GM19397 (cell line): ENCODE measurements around the gene AMPD3.
"Not testable (repeated sequence)": the region's sequence is repeated elsewhere in the genome, so short reads cannot be mapped to it uniquely, and the experiment has no call there.

Experiments
- ATAC-seq: cut with Tn5 transposase; IDR thresholded peaks from one replicate; pipeline ENCODE4 v1.9.1; 2021; ENCODE audit warnings: mild to moderate bottlenecking, moderate library complexity; ENCODE audit not compliant: unreplicated experiment

The AMPD3 gene

DNA sequence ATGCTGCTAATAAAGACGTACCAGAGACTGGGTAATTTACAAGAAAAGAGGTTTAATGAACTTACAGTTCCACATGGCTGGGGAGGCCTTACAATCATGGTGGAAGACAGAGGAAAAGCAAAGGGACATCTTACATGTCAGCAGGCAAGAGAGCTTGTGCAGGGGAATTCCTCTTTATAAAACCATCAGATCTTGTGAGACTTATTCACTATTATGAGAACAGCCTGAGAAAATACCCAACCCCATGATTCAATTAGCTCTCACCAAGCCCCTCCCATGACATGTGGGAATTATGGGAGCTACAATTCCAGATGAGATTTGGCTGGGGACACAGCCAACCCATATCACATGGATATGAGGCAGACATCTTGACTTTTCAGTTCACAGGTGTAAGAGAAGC lies 18.4 kb upstream of the AMPD3 start:
- not testable (repeated sequence) for ATAC-seq

DNA sequence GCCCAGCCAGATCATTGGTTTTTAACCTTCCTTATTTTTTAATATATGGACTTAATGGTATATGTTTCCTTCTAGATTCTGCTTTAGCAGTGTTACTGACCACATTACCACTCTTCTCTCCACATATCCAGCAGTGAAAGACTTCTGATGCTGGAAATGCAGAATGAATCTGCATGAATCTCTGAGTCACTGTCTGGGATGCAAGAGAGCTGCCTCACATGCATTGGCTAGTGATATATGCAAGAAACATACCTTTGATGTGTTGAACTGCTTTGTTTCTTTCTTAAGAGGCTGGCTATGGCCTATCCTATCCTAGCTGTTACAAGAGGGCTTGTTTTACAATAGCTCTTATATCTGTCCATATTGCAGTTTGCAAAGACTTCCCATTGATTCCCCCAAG lies 16.6 kb upstream of the AMPD3 start:
- ATAC-seq: no peak

DNA sequence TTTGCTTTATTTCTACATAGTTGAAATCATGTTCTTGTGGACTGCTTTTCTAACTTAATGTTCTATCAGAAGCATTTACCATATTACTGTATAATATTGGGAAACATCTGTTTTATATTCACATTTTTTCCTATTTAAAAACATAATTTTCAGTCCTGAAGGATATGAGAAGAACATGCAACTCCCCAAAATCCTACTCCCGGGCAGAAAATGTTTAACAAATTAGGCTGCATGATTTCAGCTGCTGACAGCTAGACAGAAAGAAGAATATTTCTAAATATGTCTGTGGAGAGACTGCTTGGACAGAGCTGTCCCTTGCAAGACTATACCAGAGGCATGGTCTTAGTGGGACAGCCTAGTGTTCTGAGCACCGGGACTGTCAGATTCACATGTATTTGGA lies 15.7 kb upstream of the AMPD3 start:
- ATAC-seq: no peak

DNA sequence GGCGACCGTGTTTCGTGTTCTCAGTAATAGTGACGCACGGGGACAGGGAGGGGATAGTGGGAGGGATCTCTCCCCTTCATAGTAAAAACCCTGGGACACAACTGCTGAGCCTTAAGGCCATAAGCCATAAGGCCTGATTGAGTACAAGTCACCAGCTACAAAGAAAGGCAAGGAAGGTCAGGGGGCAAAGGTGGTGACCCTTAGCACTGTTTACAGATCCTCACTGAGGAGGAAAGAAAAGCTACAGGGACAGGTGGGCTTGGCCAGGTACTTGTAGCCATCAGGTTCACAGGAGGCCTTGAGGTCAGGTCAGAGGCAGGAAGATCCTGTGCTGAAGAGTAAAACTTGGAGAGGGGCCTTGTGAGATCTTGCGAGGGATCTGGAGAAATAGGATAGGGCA lies 15.1 kb upstream of the AMPD3 start:
- no peak for ATAC-seq

DNA sequence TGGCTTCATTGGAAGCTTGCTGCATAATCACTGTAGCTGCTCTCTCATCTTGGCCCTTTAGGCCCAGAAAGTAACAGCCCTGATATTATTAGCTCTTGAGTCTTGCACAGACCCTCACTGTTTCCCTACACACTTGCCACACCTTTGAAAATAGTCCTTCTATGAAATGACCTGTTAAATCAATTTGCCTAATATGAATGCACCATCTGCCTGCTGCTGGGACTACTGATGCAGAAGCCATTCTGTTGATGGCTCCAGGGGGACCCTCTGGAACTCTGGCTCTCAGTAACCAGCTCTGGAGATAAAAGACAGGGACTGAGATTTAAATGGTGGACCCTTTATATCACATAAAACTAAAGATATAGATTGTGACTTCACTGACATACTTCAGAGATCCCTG lies 14.7 kb upstream of the AMPD3 start:
- ATAC-seq: no peak

DNA sequence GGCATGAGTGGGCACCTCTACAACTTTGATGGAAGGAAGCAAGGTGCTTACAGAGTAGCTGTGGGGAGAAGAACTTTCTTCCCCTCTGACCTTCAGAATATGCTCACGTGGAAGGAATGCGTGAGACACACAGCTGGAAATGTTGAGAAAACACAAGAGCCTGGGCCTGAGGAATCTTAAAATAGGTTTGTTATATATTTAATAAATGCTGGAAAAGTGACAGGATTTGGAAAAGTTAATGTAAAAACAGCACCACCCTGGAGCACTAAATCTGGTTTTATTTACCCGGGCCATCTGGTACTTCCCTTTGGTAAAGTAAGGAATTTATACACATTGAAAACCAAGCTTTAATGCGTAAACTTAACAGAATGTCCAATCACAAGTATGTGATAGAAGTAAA lies 14.0 kb upstream of the AMPD3 start:
- ATAC-seq: no peak

DNA sequence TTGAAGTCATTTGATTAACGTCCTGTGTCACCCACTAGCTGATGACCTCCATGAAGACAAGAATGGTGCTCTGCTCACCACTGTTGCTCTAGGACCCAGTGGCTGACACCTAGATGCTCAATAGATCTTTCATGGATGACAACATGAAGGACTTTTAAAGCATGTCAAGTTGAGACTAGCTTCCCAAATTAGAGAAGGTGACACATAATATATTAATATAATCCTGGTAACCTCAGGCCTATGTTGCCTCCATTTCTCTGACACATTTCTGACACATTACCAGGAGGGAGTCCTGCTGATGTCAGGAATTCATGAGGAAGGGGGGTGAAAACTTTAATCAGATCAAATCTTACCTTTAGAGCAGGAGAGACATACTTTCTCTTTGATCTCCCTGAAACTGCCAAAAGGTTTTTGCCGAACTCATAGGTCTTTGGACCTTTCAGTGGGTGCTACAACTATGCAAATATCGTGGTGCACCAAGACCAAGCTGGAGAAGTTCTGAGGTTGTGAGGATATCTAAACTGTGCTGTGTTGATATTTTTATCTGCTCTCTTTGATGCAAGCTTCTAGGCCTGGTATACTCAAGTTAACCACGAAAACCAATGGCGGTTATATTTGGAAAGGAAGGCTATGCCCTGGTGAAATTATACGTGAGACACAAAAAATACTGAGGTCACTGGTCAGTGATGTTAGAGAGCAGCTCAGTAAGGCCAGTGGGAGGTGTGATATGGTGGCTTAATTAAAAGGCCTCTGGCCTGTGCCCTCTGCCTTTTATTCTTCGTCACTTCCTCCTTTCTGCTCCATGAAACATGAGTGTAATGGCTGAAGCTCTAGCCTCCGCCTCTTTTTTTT lies 13.2 kb upstream of the AMPD3 start:
- ATAC-seq: peak; percentile 95

DNA sequence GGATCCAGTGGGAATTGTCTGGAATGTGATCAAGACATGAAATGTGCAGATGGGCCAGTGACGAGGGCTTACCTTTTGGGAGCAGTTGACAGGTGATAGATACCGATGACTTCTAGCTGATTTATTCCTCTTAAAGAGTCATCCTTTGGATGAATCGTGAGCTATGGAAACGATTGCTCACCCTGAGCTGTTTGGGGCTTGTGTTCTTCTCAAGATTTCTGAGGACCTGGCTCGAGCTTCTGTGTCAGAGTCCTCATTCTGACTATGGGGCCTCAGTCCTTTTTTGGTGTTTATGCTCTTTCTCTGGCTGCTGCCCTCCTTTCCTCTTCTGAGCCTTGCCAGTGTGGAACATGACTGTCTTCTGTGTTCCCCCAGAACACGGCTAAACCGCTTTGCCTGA lies 11.9 kb upstream of the AMPD3 start:
- ATAC-seq: no peak

DNA sequence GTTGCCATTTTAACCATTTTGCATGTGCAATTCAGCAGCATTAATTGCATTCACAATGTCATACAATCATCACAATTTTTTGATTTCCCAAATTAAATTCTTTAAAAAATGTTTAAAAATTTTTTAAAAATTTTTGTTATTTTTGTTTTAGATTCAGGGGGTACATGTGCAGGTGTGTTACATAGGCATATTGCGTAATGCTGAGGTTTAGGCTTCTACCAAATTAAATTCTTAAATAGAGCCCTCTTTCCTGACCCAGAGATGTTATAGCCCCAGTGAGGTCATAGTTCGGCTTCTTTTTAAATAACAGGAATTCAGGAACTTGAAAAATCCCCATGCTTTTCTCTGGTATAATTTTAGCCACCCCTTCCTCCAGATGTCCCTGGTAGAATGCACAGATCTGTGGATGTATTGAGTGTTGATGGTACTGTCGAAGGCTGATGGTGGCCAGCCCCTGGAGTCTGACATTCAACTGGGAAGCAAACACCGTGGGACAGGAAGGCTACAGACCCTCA lies 11.3 kb upstream of the AMPD3 start:
- no peak for ATAC-seq

DNA sequence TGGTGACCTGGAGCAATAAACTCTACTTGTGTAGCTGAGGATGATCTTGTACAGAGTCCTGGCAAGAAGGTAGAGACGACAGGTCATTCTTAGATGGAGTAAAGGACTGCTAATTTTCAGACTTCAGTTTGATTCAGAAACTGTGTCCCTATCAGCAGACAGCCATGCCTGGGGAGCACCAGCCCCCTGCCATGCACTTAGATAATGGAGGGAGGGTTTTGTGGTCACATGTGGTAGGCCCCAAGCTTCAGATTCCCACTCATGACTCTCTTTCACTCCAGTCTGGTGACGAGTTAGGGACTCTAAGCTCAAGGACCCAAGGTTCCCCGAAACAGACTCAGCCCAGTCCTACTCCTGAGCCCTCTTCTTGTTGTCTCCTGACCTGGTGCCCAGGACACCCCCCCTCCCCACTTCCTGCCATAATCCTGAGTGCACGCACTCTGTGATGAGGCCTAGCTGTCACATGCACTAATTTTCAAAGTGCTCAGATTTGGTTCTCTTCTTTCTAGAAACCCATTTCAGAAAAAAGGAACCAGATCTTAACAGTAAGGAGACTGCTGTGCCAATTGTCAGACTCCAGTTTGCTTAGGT lies 10.2 kb upstream of the AMPD3 start:
- ATAC-seq: no peak

DNA sequence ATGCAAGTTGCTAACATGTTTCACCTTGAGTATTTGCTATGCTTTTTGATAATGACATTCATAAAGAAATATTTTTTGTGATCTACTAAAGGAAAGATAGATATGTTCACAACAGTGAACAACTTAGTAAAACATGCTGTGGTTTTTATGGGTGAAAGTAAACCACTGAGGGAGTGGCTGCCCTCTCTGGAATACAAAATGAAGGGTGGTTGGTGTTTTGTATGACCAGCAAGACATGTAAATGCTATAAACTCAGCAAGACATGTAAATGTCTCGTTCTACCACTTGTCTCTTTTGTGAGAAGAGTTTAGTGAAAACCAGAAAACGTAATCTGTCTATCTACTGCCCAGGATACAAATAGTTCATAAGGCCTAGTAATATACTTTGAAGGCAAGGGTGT lies 7.6 kb upstream of the AMPD3 start:
- ATAC-seq: no peak

DNA sequence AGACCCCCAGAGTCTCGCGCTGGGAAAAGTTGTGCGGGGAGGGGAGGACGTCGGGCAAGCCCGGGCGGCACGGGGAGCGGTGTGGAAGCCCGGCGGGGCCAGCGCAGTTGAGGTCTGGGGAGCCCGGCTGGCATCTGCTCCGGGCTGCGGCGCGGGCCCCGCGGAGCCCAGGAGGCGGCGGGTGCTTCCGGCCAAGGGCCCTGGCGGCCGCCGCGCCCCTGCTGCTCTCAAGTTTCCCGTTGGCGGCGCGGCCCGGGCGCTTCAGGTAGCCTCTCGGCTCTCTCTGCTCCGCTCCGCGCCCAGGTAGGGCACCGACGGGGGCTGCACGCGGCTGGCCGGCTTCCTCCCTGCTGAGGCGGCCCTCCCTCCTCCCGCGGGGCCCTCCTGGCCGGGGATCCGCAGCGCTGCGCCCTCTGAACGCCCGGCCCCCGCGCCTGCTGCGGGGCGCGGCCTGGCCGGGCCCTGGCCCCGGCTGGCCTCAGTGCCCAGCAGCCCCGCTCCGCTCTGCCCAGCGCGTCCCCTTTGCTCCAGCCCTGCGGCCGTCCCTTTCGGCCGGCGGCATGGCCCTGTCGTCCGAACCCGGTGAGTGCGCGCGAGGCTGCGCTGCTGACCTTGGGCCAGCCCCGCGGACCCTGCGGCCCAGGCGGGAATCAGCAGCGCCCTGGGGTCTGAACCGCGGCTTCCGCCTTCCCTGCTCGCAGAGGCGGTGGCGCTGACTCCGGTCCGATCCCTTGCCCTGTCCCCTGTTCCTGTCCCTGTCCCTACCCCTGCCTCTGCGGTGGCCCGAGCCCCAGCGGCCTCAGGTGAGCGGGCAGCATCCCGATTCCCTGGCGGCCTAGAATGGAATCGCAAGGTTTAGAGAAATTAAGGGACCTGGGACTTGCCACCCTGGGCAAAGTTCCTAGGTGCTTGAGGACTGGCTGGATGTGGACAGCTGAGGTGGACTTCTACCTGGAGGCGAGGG lies 4.3 kb upstream of the AMPD3 start:
- no peak for ATAC-seq

DNA sequence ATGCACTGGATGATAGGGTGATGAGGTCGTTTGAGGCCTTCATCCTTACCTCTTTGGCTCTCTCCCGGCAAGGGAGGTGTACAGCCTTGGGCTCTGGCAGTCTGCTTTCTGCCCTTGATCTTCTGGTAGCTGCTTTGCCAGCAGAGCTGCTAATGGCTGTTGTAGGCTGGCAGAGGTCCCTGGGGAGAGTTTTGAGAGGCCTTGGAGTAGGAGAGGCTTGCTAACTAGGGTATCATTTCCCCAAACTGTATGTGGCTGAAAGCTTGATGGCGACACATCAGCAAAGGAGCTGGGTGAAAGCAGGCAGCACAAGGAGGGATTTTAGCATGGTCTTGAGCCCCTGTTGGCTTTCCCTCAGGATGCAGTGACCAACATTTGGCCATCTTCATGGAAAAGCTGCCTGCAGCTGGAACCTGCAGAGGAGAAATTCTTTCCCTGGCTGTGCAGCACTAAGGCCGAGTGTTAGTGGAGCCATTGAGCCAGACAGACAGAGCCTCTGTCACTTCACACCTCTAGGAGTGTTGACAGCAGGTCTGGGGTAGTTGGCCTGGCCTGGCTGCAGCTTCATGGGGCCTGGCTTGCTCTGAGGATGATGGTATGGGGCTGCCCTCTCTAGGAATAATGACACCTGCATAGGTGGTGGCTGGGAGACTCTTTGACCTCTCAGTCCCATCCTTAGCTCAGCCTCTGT lies 3.5 kb upstream of the AMPD3 start:
- ATAC-seq: no peak

DNA sequence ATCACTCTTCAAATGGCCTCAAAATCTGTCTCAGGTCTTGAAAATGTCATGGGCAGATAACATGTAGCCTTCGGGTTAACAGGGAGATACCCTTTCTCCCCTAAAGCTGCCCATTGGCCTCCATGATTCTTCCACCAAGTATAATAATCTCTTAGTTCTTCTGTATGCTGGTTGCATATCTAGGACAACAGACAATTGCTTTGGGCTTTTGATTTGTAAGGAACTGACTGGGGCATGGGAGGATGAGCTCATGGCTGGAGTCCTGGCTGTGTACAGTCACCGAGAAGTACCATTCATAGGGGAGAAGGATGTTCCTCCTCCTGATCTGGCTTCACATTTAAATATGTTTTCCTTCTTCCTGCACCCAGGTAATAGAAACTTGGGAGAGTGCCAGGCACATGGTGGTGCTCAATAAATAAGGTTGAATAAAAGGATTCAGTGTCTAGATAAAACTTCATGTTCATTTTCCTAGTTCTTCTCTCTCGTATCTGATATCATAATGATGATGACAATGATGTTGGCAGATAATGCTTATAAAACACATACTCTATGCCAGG lies 2.8 kb upstream of the AMPD3 start:
- no peak for ATAC-seq

DNA sequence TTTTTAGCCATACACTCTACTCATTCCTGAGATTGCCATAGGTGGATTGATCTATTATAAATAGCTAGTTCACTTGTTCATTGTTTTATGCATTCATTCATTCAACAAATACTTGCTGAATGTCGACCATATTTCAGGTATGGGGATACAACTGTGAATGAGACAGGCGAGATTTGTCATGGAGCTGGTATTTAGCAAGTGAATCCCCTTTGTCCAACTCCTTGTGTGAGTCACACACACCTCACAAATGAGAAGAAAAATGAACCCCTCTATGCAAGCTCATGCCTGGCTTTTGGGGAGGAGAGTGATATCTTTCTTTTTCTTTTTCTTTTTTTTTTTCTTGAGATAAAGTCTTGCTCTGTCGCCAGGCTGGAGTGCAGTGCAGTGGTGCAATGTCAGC lies 1.8 kb upstream of the AMPD3 start:
- ATAC-seq: no peak

DNA sequence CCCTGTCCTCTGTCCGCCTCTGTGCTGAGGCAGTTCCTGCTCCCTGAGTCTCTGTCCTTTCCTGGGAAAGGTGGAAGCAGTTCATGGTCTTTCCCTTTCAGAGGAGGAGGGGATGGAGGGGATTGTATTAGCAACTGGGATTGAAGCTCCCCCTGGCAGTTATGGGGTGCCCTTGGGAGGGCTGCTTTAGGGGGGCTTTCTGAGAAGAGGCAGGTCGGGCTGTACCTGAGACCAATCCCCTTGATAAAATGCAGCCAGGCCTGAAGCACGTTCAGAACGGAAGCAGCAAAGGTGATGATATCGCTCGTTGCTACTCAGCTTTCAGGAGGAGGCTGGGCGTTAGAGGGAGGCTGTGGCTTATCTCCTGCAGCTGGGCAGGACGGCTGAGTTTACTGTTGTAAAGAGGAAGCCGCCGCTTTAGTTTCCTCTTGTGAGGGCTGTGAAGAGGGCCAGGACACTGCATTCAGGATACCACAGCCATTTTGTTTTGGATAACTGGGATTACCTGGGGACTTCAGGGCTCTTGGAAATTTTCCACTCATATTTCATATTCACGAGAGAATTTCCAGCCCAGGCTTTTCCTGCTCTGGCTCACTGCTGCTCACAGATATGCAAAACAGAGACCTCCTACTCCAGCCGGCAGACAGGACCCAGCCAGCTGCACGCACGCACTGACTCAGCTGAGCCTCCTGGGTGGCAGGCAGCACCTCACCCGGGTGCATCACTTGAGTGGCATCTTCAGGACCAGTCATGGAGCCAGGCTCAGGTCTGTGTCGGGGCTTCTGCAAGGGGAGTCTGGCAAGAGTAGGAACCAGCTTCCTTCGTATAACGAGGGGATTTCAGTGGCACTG lies 798 bp downstream of the AMPD3 start:
- ATAC-seq: peak; percentile 51

DNA sequence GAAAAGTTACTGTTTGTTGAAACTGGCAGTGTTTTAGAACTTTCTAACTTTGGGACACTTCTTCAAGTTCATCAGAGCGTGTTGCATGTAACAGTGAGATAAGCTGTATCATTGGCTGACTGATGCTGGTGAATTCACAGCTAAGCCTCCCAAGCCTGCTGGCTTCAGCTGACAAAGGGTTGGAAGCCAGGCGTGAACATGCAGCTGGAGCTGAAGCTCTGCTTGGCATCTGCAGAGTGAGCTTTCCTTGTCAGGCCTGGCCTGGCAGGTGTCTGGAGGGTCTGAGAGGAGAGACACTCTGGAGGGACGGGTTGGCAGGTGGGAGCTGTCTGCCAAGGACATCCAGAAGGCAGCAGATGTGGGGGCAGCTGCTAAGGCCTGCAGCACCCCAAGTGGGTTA lies 1.5 kb downstream of the AMPD3 start:
- ATAC-seq: no peak

DNA sequence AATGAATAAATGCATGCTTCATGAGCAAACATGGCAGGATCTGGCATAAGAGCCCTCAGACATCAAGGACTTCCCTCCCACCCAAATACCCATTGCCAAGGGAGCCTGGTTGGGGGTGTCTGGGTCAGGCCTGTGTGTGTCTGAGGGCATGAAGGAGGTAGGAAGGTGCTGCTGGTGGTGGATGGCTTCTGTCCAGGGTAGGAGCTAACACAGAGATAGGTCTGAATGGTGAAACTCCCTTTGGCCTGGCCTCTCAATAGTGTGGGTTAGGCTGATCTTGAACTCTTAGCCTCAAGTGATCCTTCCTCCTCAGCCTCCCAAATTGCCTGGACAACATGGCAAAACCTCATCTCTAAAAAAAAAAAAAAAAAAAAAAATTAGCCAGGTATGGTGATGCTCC lies 2.8 kb downstream of the AMPD3 start:
- ATAC-seq: no peak
